HFFc6 (cell line): ENCODE data around the gene ANKRD16. TPM values are rescaled to one million over a fixed set of nuclear protein-coding genes. Genes with fewer than 3 reads are reported as not detected.
A peak's percentile ranks its signal among the peaks of the same experiment; 100 is the strongest.
"Not testable (repeated sequence)": the region's sequence is repeated elsewhere in the genome, so short reads cannot be mapped to it uniquely, and the experiment has no call there.

Source experiments
- DNase-seq: peaks from one replicate; pipeline ENCODE4 v3.0.0-alpha.2; 2018
- H3K27ac Mint-ChIP-seq: 2 replicates; pipeline ENCODE4 v1.8.0; 2020; ENCODE audit warnings: mild to moderate bottlenecking, mixed read lengths
- H3K27me3 Mint-ChIP-seq: 2 replicates; pipeline ENCODE4 v1.8.0; 2021; ENCODE audit warnings: mild to moderate bottlenecking, moderate library complexity, mixed read lengths; ENCODE audit not compliant: insufficient read depth
- H3K36me3 Mint-ChIP-seq: 2 replicates; pipeline ENCODE4 v1.8.0; 2021; ENCODE audit warnings: low read depth, mixed read lengths
- H3K4me1 Mint-ChIP-seq: 2 replicates; pipeline ENCODE4 v1.8.0; 2020; ENCODE audit warnings: low read depth, mixed read lengths
- H3K4me3 Mint-ChIP-seq: 2 replicates; pipeline ENCODE4 v1.8.0; 2020; ENCODE audit warnings: mild to moderate bottlenecking, moderate library complexity, mixed read lengths
- H3K9me3 Mint-ChIP-seq: 2 replicates; pipeline ENCODE4 v1.8.0; 2020; ENCODE audit warnings: mild to moderate bottlenecking, mixed read lengths
- CTCF ChIP-seq: fragments of 200-600 bp; sonication (generic); IDR thresholded peaks from 2 replicates; pipeline ENCODE4 v1.5.0; 2021; ENCODE audit warnings: antibody characterized with exemption, mild to moderate bottlenecking
- total RNA-seq, 6 experiments: library from RNA; stranded (reverse); fragmentation: NEBNext Ultra II Directional; extraction: Animal tissue kit (Norgen Biotek cat#: 25700); gene quantifications; 2 replicates in 1 of 6; 3 replicates in 5 of 6; pipeline ENCODE4 v1.2.3, GENCODE V29; 2021

Gene ANKRD16
- total RNA-seq, 6 experiments from 2014 or later, result 4.7 to 6.7 (median 5.5) TPM

- Mint-ChIP-seq H3K27ac (peak overlapping the region; percentile 94), H3K9me3 (no peaks in the 10 kb centered on the region), H3K36me3 (peaks cover 12% of the 10 kb centered on the region; the same call in 1 of the 2 replicates), H3K4me3 (peak overlapping the region; percentile 56), H3K4me1 (peaks cover 33% of the 10 kb centered on the region), H3K27me3 (no peaks in the 10 kb centered on the region)
- no peak for TF ChIP-seq CTCF
- peak; percentile 80 for DNase-seq
These were observed 13.4 kb downstream of the ANKRD16 start for GRCh38 chr10:5876181-5876768.

- peaks cover 33% of the 10 kb centered on the region for H3K4me1 Mint-ChIP-seq
- no peak overlapping the region for H3K4me3 Mint-ChIP-seq
- peak overlapping the region; percentile 37; the same call in 1 of the 2 replicates for H3K27ac Mint-ChIP-seq
- peaks cover 8% of the 10 kb centered on the region for H3K9me3 Mint-ChIP-seq
- H3K36me3 Mint-ChIP-seq, result peaks cover 25% of the 10 kb centered on the region
- DNase-seq, result peak; percentile 69
- H3K27me3 Mint-ChIP-seq, result 0 out of 2 replicates have a peak, but pooled peaks cover 2% of the 10 kb centered on the region
- TF ChIP-seq CTCF, result peak; percentile 89
These were observed 16.1 kb downstream of the ANKRD16 start for GRCh38 chr10:5873515-5873995.

- Mint-ChIP-seq H3K27ac (no peak overlapping the region), H3K4me3 (no peak overlapping the region), H3K4me1 (peaks cover 28% of the 10 kb centered on the region), H3K27me3 (peaks cover 7% of the 10 kb centered on the region), H3K36me3 (peaks cover 24% of the 10 kb centered on the region), H3K9me3 (peaks cover 20% of the 10 kb centered on the region)
- no peak for DNase-seq
- no peak for TF ChIP-seq CTCF
These were observed 18.1 kb downstream of the ANKRD16 start for GRCh38 chr10:5871596-5871995.

- peaks cover 8% of the 10 kb centered on the region for H3K4me1 Mint-ChIP-seq
- H3K4me3 Mint-ChIP-seq, result no peak overlapping the region
- H3K27me3 Mint-ChIP-seq, result peaks cover 7% of the 10 kb centered on the region
- DNase-seq, result no peak
- H3K36me3 Mint-ChIP-seq, result peaks cover 24% of the 10 kb centered on the region
- peaks cover 20% of the 10 kb centered on the region for H3K9me3 Mint-ChIP-seq
- no peak for TF ChIP-seq CTCF
- H3K27ac Mint-ChIP-seq, result no peak overlapping the region
These were observed 20.5 kb downstream of the ANKRD16 start for GRCh38 chr10:5869156-5869555.

- H3K4me1 Mint-ChIP-seq, H3K27me3 Mint-ChIP-seq, H3K4me3 Mint-ChIP-seq, DNase-seq, H3K27ac Mint-ChIP-seq: not testable (repeated sequence)
- Mint-ChIP-seq H3K36me3 (peaks cover 21% of the 10 kb centered on the region), H3K9me3 (peaks cover 20% of the 10 kb centered on the region)
These were observed 21.3 kb downstream of the ANKRD16 start for GRCh38 chr10:5868383-5868782.

- H3K27me3 Mint-ChIP-seq, H3K4me1 Mint-ChIP-seq, H3K4me3 Mint-ChIP-seq, H3K27ac Mint-ChIP-seq, DNase-seq: not testable (repeated sequence)
- Mint-ChIP-seq H3K36me3 (peaks cover 27% of the 10 kb centered on the region), H3K9me3 (peaks cover 20% of the 10 kb centered on the region)
These were observed 22.5 kb downstream of the ANKRD16 start for GRCh38 chr10:5867091-5867615.

- peaks cover 12% of the 10 kb centered on the region for H3K4me1 Mint-ChIP-seq
- H3K4me3 Mint-ChIP-seq, DNase-seq, H3K27me3 Mint-ChIP-seq, H3K27ac Mint-ChIP-seq: not testable (repeated sequence)
- H3K9me3 Mint-ChIP-seq, result peaks cover 20% of the 10 kb centered on the region
- peaks cover 27% of the 10 kb centered on the region for H3K36me3 Mint-ChIP-seq
These were observed 23.1 kb downstream of the ANKRD16 start for GRCh38 chr10:5866451-5867081.

- not testable (repeated sequence) for H3K27me3 Mint-ChIP-seq, H3K27ac Mint-ChIP-seq, H3K36me3 Mint-ChIP-seq, H3K4me3 Mint-ChIP-seq, DNase-seq, H3K9me3 Mint-ChIP-seq
- peaks cover 27% of the 10 kb centered on the region for H3K4me1 Mint-ChIP-seq
These were observed 26.6 kb downstream of the ANKRD16 start for GRCh38 chr10:5862981-5863685.
